Activated CD4-positive, CD25-positive, alpha-beta regulatory T cell treated with anti-CD3 and anti-CD28 coated beads, Interleukin-2, amount 50 U/mL, for 72 hours (primary cell): ENCODE measurements around the gene ARMH3.

Source experiments
- DNase-seq: peaks from one replicate; pipeline ENCODE4 v3.0.0; 2021

The ARMH3 gene

GRCh38 chr10:101893510-101894120 lies 162.4 kb downstream of the ARMH3 start:
- no peak for DNase-seq

GRCh38 chr10:101892782-101893391 lies 163.1 kb downstream of the ARMH3 start:
- no peak for DNase-seq

GRCh38 chr10:101889256-101890210 lies 166.4 kb downstream of the ARMH3 start:
- peak; percentile 65 for DNase-seq

GRCh38 chr10:101888251-101888949 lies 167.6 kb downstream of the ARMH3 start:
- DNase-seq, result no peak

GRCh38 chr10:101887775-101888174 lies 168.2 kb downstream of the ARMH3 start:
- DNase-seq, result no peak

- DNase-seq, result no peak
Observed at GRCh38 chr10:101886521-101887312, 169.3 kb downstream of the ARMH3 start.

- DNase-seq, result no peak
Observed at GRCh38 chr10:101881036-101881774, 174.8 kb downstream of the ARMH3 start.

GRCh38 chr10:101880232-101880573 lies 175.8 kb downstream of the ARMH3 start:
- DNase-seq, result no peak

GRCh38 chr10:101879456-101880231 lies 176.3 kb downstream of the ARMH3 start:
- no peak for DNase-seq

- no peak for DNase-seq
Observed at GRCh38 chr10:101878869-101879268, 177.1 kb downstream of the ARMH3 start.

GRCh38 chr10:101875068-101875688 lies 180.8 kb downstream of the ARMH3 start:
- no peak for DNase-seq

- DNase-seq, result no peak
Observed at GRCh38 chr10:101874252-101874651, 181.7 kb downstream of the ARMH3 start.

GRCh38 chr10:101867931-101868330 lies 188.0 kb downstream of the ARMH3 start:
- DNase-seq, result no peak

GRCh38 chr10:101859530-101859929 lies 196.4 kb downstream of the ARMH3 start:
- no peak for DNase-seq

- DNase-seq, result no peak
Observed at GRCh38 chr10:101858723-101859500, 197.1 kb downstream of the ARMH3 start.

- DNase-seq, result no peak
Observed at GRCh38 chr10:101857802-101858476, 198.0 kb downstream of the ARMH3 start.

GRCh38 chr10:101856626-101857025 lies 199.3 kb downstream of the ARMH3 start:
- DNase-seq, result no peak

- no peak for DNase-seq
Observed at GRCh38 chr10:101851411-101852116, 204.4 kb downstream of the ARMH3 start.
